Muscle of back (tissue), 11 donors: ENCODE data around the gene NEDD4L. TPM values are rescaled to one million over a fixed set of nuclear protein-coding genes. Genes with fewer than 3 reads are reported as not detected.

ENCODE experiments used
- DNase-seq, 3 donors: peaks; one replicate each; pipeline versions ENCODE4 v3.0.0 to v3.0.0-alpha.2; 2013
- polyA plus RNA-seq, 10 donors: library from polyadenylated mRNA; unstranded; fragments of 120-200 nt; gene quantifications; one replicate each; pipeline ENCODE4 v1.2.1, GENCODE V29; 2013; ENCODE audit not compliant: insufficient read length in 10 of 10

Gene NEDD4L
- polyA plus RNA-seq, 10 donors, result 24.0 to 46.5 (median 33.6) TPM

GRCh38 chr18:58288921-58289797, 245.1 kb downstream of the NEDD4L start:
- no peak for DNase-seq

GRCh38 chr18:58290116-58290695, 246.2 kb downstream of the NEDD4L start:
- DNase-seq, result peak in 1 of 3 donors; percentile 27

GRCh38 chr18:58291131-58291530, 247.1 kb downstream of the NEDD4L start:
- DNase-seq, result no peak

GRCh38 chr18:58292638-58293037, 248.6 kb downstream of the NEDD4L start:
- DNase-seq, result no peak

- DNase-seq, result peak in 1 of 3 donors; percentile 22
Measured at GRCh38 chr18:58297198-58297597, 253.2 kb downstream of the NEDD4L start.

- DNase-seq, result no peak
Measured at GRCh38 chr18:58298251-58299134, 254.5 kb downstream of the NEDD4L start.

GRCh38 chr18:58299135-58299473, 255.1 kb downstream of the NEDD4L start:
- no peak for DNase-seq

GRCh38 chr18:58299936-58300335, 255.9 kb downstream of the NEDD4L start:
- no peak for DNase-seq

- DNase-seq, result no peak
Measured at GRCh38 chr18:58300867-58301266, 256.8 kb downstream of the NEDD4L start.

- no peak for DNase-seq
Measured at GRCh38 chr18:58302811-58303210, 258.8 kb downstream of the NEDD4L start.

- no peak for DNase-seq
Measured at GRCh38 chr18:58303363-58303762, 259.3 kb downstream of the NEDD4L start.

GRCh38 chr18:58305792-58306191, 261.8 kb downstream of the NEDD4L start:
- no peak for DNase-seq

GRCh38 chr18:58307441-58307840, 263.4 kb downstream of the NEDD4L start:
- DNase-seq, result no peak

GRCh38 chr18:58308463-58308862, 264.4 kb downstream of the NEDD4L start:
- DNase-seq, result no peak

- no peak for DNase-seq
Measured at GRCh38 chr18:58309099-58309498, 265.1 kb downstream of the NEDD4L start.

- DNase-seq, result no peak
Measured at GRCh38 chr18:58309610-58310239, 265.7 kb downstream of the NEDD4L start.

GRCh38 chr18:58310517-58310916, 266.5 kb downstream of the NEDD4L start:
- DNase-seq, result peak in 2 of 3 donors; percentile 19 to 39

- no peak for DNase-seq
Measured at GRCh38 chr18:58311390-58311789, 267.4 kb downstream of the NEDD4L start.

GRCh38 chr18:58313491-58314032, 269.5 kb downstream of the NEDD4L start:
- DNase-seq, result no peak

- peak in 2 of 3 donors; percentile 46 to 88 for DNase-seq
Measured at GRCh38 chr18:58314284-58314683, 270.3 kb downstream of the NEDD4L start.

GRCh38 chr18:58315041-58315440, 271.0 kb downstream of the NEDD4L start:
- DNase-seq, result no peak
